DOHH2 (cell line): Measurements from ENCODE around the gene MARCHF10.

Source experiments
- H3F3A ChIP-seq: fragments of 200-600 bp; sonication (generic), shearing (Covaris generic); 2 replicates; pipeline ENCODE4 v1.6.0; 2016; ENCODE audit warnings: antibody characterized with exemption, mild to moderate bottlenecking; ENCODE audit not compliant: control insufficient read depth, insufficient read depth
- H3K27ac ChIP-seq: fragments of 200-600 bp; sonication (generic); 2 replicates; pipeline ENCODE4 v1.5.1; 2014; ENCODE audit warnings: low read depth, mild to moderate bottlenecking, low read length, moderate library complexity
- H3K27me3 ChIP-seq: fragments of 200-600 bp; sonication (generic); 2 replicates; pipeline ENCODE4 v1.6.1; 2014; ENCODE audit warnings: mild to moderate bottlenecking, low read length, mixed read lengths; ENCODE audit not compliant: control insufficient read depth
- H3K36me3 ChIP-seq: fragments of 200-600 bp; sonication (generic); 2 replicates; pipeline ENCODE4 v1.6.1; 2014; ENCODE audit warnings: mild to moderate bottlenecking, low read length, moderate library complexity, mixed read lengths; ENCODE audit not compliant: control insufficient read depth
- H3K4me1 ChIP-seq: fragments of 200-600 bp; sonication (generic); 2 replicates; pipeline ENCODE4 v1.6.1; 2014; ENCODE audit warnings: mild to moderate bottlenecking, low read length, mixed read lengths; ENCODE audit not compliant: control insufficient read depth
- H3K4me2 ChIP-seq: fragments of 200-600 bp; sonication (generic); 2 replicates; pipeline ENCODE4 v1.6.0; 2014; ENCODE audit warnings: mild to moderate bottlenecking, low read length, moderate library complexity
- H3K4me3 ChIP-seq: fragments of 200-600 bp; sonication (generic); 2 replicates; pipeline ENCODE4 v1.5.1; 2014; ENCODE audit warnings: mild to moderate bottlenecking, low read length, mixed read lengths
- H3K79me2 ChIP-seq: fragments of 200-600 bp; sonication (generic); 2 replicates; pipeline ENCODE4 v1.6.1; 2014; ENCODE audit warnings: mild to moderate bottlenecking, low read length, mixed read lengths; ENCODE audit not compliant: control insufficient read depth
- H3K9me2 ChIP-seq: fragments of 200-600 bp; sonication (generic); replicated peaks from 2 replicates; pipeline ENCODE4 v1.6.1; 2014; ENCODE audit warnings: mild to moderate bottlenecking, low read length, mixed read lengths; ENCODE audit not compliant: control insufficient read depth
- H3K9me3 ChIP-seq: fragments of 200-600 bp; sonication (generic); 2 replicates; pipeline ENCODE4 v1.6.1; 2014; ENCODE audit warnings: antibody characterized with exemption, low read length, mixed read lengths; ENCODE audit not compliant: control insufficient read depth, insufficient read depth
- H4K20me1 ChIP-seq: fragments of 200-600 bp; sonication (generic); 2 replicates; pipeline ENCODE4 v1.6.0; 2014; ENCODE audit warnings: low read depth, mild to moderate bottlenecking, antibody characterized with exemption, low read length, moderate library complexity; ENCODE audit not compliant: control insufficient read depth, insufficient read depth
- EZH2phosphoT487 ChIP-seq: fragments of 200-600 bp; sonication (generic); IDR thresholded peaks from 2 replicates; pipeline ENCODE4 v1.6.1; 2017; ENCODE audit warnings: borderline replicate concordance, mild to moderate bottlenecking, antibody characterized with exemption, low read length, moderate library complexity, mixed read lengths
- TF ChIP-seq, protein P1 (sequence below): fragments of 200-600 bp; sonication (generic); IDR thresholded peaks from one replicate; pipeline ENCODE4 v1.5.1; 2014; ENCODE audit warnings: antibody characterized with exemption, mild to moderate bottlenecking, low read depth, low read length; ENCODE audit not compliant: poor library complexity, severe bottlenecking

MARCHF10 gene

DNA sequence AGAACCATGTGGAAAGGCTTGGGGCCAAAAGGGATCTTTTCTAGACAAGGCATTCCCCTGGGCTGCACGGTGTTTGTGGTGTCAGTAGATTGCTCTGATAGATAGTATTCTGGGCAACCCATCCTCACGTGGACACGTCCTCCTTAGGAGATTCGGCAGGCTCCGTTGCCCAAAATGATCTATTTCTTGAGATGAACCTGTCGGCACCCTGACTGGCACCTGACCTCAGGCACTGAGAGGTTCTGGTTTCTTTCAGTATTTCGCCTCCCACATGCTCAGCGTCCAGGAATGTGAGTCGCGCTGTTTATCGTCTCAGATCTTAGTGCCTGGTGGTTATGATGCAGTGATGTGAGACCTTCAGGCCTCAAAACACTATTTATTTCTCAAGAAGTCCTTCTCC lies 89.7 kb downstream of the MARCHF10 start:
- no peak overlapping the region for H3K4me2 ChIP-seq
- TF ChIP-seq EZH2phosphoT487 = no peak
- TF ChIP-seq, protein P1, sequence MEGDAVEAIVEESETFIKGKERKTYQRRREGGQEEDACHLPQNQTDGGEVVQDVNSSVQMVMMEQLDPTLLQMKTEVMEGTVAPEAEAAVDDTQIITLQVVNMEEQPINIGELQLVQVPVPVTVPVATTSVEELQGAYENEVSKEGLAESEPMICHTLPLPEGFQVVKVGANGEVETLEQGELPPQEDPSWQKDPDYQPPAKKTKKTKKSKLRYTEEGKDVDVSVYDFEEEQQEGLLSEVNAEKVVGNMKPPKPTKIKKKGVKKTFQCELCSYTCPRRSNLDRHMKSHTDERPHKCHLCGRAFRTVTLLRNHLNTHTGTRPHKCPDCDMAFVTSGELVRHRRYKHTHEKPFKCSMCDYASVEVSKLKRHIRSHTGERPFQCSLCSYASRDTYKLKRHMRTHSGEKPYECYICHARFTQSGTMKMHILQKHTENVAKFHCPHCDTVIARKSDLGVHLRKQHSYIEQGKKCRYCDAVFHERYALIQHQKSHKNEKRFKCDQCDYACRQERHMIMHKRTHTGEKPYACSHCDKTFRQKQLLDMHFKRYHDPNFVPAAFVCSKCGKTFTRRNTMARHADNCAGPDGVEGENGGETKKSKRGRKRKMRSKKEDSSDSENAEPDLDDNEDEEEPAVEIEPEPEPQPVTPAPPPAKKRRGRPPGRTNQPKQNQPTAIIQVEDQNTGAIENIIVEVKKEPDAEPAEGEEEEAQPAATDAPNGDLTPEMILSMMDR = no peak

DNA sequence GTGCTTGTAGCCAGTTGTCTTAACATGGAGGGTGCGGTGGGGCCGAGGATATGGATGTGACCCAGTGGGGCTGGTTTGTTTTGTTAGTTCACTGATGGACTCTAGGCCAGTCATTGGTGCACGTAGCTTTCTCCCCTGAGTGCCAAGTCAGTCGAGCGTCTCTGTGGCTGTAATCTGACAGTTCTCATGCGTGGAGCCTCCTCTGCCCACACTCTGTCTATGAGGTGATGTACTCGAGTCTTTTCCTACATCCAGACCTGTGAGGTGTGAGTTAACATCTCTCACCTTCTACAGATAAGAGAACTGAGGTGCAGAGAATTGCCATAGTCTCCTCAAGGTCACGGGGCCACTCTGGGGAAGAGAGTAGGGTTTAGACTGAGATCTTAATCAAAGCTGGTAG lies 90.2 kb downstream of the MARCHF10 start:
- TF ChIP-seq, protein P1 = no peak
- TF ChIP-seq EZH2phosphoT487 = no peak

More for the DNA sequence above, 89.7 kb downstream of the MARCHF10 start:
- Histone ChIP-seq H3K79me2 (no peaks in the 10 kb centered on the region), H3K9me3 (no peaks in the 10 kb centered on the region), H3K36me3 (no peaks in the 10 kb centered on the region), H3K27me3 (peaks cover 8% of the 10 kb centered on the region), H3K9me2 (no peaks in the 10 kb centered on the region), H3K4me3 (no peak overlapping the region), H4K20me1 (no peaks in the 10 kb centered on the region; the same call in 1 of the 2 replicates), H3K27ac (no peak overlapping the region), H3F3A (no peaks in the 10 kb centered on the region), H3K4me1 (no peaks in the 10 kb centered on the region)

GRCh38 chr17:62717589-62717855 lies 90.6 kb downstream of the MARCHF10 start:
- Histone ChIP-seq H3K9me2 (no peaks in the 10 kb centered on the region), H3F3A (no peaks in the 10 kb centered on the region), H3K9me3 (no peaks in the 10 kb centered on the region), H3K4me1 (no peaks in the 10 kb centered on the region), H3K4me2 (no peak overlapping the region), H3K27me3 (peaks cover 8% of the 10 kb centered on the region), H3K4me3 (no peak overlapping the region), H3K27ac (no peak overlapping the region), H3K79me2 (no peaks in the 10 kb centered on the region), H4K20me1 (no peaks in the 10 kb centered on the region; the same call in 1 of the 2 replicates), H3K36me3 (no peaks in the 10 kb centered on the region)
- TF ChIP-seq, protein P1 = no peak

More for the DNA sequence above, 90.2 kb downstream of the MARCHF10 start:
- Histone ChIP-seq H4K20me1 (no peaks in the 10 kb centered on the region; the same call in 1 of the 2 replicates), H3K4me1 (no peaks in the 10 kb centered on the region), H3K4me3 (no peak overlapping the region), H3K27ac (no peak overlapping the region), H3K4me2 (no peak overlapping the region), H3K9me2 (no peaks in the 10 kb centered on the region), H3K9me3 (no peaks in the 10 kb centered on the region), H3K79me2 (no peaks in the 10 kb centered on the region), H3K27me3 (peaks cover 8% of the 10 kb centered on the region), H3F3A (no peaks in the 10 kb centered on the region), H3K36me3 (no peaks in the 10 kb centered on the region)

GRCh38 chr17:62716834-62717588 lies 91.1 kb downstream of the MARCHF10 start:
- Histone ChIP-seq H3K79me2 (no peaks in the 10 kb centered on the region), H3K27ac (no peak overlapping the region), H3K27me3 (peaks cover 8% of the 10 kb centered on the region), H4K20me1 (no peaks in the 10 kb centered on the region; the same call in 1 of the 2 replicates), H3K9me3 (no peaks in the 10 kb centered on the region), H3K4me3 (no peak overlapping the region), H3K36me3 (no peaks in the 10 kb centered on the region), H3K9me2 (no peaks in the 10 kb centered on the region), H3K4me1 (no peaks in the 10 kb centered on the region), H3F3A (no peaks in the 10 kb centered on the region), H3K4me2 (no peak overlapping the region)
- TF ChIP-seq, protein P1 = no peak
- TF ChIP-seq EZH2phosphoT487 = no peak
